HG02678 (cell line): ENCODE data around the gene JHY.

ENCODE experiments used
- ATAC-seq: cut with Tn5 transposase; IDR thresholded peaks from one replicate; pipeline ENCODE4 v1.9.1; 2021; ENCODE audit warnings: mild to moderate bottlenecking, moderate library complexity; ENCODE audit not compliant: unreplicated experiment

Gene JHY

GRCh38 chr11:122871302-122871701 is 11.3 kb upstream of the JHY start:
- ATAC-seq, result no peak

- ATAC-seq, result no peak
Measured at GRCh38 chr11:122872046-122872445, 10.5 kb upstream of the JHY start.

GRCh38 chr11:122874991-122875390 is 7.6 kb upstream of the JHY start:
- ATAC-seq, result no peak

- no peak for ATAC-seq
Measured at GRCh38 chr11:122877732-122878131, 4.8 kb upstream of the JHY start.

- ATAC-seq, result no peak
Measured at GRCh38 chr11:122879785-122880184, 2.8 kb upstream of the JHY start.

- no peak for ATAC-seq
Measured at GRCh38 chr11:122882857-122883645, 492 bp downstream of the JHY start.

- ATAC-seq, result no peak
Measured at GRCh38 chr11:122883646-122883979, 1.1 kb downstream of the JHY start.

- ATAC-seq, result no peak
Measured at GRCh38 chr11:122888162-122888561, 5.6 kb downstream of the JHY start.

GRCh38 chr11:122893131-122893530 is 10.6 kb downstream of the JHY start:
- ATAC-seq, result no peak

- no peak for ATAC-seq
Measured at GRCh38 chr11:122895563-122895962, 13.0 kb downstream of the JHY start.

- ATAC-seq, result no peak
Measured at GRCh38 chr11:122897606-122898210, 15.1 kb downstream of the JHY start.

GRCh38 chr11:122898799-122899198 is 16.2 kb downstream of the JHY start:
- no peak for ATAC-seq

- ATAC-seq, result no peak
Measured at GRCh38 chr11:122900587-122901202, 18.1 kb downstream of the JHY start.

GRCh38 chr11:122902951-122903350 is 20.4 kb downstream of the JHY start:
- no peak for ATAC-seq

GRCh38 chr11:122910775-122911174 is 28.2 kb downstream of the JHY start:
- ATAC-seq, result no peak

- no peak for ATAC-seq
Measured at GRCh38 chr11:122917311-122917710, 34.8 kb downstream of the JHY start.

- no peak for ATAC-seq
Measured at GRCh38 chr11:122918734-122919133, 36.2 kb downstream of the JHY start.

- no peak for ATAC-seq
Measured at GRCh38 chr11:122920579-122920978, 38.0 kb downstream of the JHY start.

- ATAC-seq, result no peak
Measured at GRCh38 chr11:122922893-122923292, 40.3 kb downstream of the JHY start.

- ATAC-seq, result no peak
Measured at GRCh38 chr11:122923302-122923701, 40.7 kb downstream of the JHY start.

- no peak for ATAC-seq
Measured at GRCh38 chr11:122931510-122931909, 49.0 kb downstream of the JHY start.

- no peak for ATAC-seq
Measured at GRCh38 chr11:122933416-122933815, 50.9 kb downstream of the JHY start.
